ENCODE data around the gene ISG20.

ISG20 gene

DNA sequence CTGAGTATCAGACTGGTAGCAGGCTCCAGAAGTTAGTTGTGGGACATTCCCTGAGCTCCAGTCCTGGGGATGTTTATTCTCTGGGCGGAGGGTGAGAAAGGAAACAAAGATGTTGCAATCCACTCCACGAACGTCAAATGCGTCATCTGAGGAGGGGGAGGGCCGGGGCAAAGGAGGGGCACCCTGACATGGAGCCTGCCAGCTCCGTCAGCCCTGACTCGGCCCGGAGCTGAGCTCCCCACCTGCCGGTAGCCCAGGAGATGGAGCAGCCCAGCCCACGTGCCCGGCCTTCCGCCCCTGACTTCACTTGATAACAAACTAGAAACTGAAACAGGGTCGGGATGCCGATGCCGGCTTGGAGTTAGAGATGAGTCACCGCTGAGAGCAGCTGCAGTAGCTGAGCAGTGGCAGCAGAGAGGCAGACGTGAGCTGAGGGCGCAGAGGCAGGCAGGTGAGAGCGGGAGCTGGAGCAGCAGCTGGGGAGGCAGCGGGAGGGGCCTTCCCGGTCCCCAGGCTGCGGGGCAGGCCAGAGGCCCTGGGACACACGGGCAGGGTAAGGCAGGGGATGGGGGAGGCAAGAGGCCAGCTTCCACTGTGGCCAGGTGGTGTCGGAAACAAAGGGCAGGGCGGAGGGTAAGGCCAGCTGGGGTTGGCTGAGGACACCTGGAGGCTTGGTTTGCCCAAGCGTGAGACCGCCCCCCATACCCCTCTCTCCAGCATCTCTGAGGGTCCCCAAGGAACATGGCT lies at the start of gene ISG20:
ISG20 (plus strand) TSS at position 391 of the 747 bp plus-strand sequence; CDS start at position 742, 351 bp downstream.
- peak; percentile 81 to 94 for DNase-seq (ENCODE audit: low read depth in 2 of 2)

DNA sequence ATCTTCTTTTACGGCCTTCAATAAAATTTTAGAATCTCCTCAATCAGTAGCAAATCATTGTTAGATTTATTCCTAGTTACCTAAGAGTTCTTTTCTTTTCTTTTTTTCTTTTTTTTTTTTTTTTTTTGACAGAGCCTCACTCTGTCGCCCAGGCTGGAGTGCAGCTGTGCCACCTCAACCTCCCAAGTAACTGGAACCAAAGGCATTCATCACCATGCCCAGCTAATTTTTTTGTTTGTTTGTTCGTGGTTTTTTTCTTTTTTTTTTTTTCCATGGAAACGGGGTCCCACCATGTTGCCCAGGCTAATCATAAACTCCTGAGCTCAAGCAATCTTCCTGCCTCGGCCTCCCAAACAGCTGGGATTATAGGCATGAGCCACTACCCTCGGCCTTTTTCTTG lies 48.1 kb upstream of the ISG20 start:
- no peak for DNase-seq (ENCODE audit: low read depth in 2 of 2)

DNA sequence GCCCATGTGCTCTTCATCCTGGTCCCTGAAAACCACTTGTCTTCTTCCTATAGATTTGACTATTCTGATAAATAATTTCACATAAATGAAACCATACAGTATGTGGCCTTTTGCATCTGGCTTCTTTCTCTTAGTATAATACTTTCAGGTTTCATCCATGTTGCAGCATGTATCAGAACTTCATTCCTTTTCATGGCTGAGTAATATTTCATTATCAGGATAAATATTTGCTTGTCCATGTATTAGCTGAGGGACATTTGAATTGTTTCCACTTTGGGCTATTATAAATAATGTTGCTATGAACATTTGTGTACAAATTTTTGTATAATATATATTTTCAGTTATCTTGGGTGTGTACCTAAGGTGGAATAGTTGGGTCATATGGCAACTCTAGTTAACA lies 47.4 kb upstream of the ISG20 start:
- no peak for DNase-seq (ENCODE audit: low read depth in 2 of 2)

DNA sequence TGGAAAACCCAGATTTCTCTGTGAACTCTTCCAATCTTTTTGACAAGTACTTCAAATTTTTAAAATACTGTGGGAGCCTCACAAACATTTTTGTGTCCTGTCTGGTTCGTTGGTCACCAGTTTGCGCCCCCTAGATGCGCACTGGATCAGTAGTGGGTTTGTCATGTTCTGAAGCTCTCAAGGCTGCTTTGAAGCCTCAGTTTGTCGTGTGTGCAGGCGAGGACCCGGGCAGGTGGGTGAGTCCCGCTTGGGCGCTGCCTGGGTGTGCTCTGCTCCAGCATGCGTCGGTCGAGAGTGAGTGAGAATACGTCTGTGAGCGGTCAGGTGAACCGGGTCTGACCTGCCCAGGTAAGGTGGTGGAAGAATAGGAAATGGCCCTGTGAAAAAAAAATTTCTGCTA lies 34.9 kb upstream of the ISG20 start:
- DNase-seq (ENCODE audit: low read depth in 2 of 2), result no peak

DNA sequence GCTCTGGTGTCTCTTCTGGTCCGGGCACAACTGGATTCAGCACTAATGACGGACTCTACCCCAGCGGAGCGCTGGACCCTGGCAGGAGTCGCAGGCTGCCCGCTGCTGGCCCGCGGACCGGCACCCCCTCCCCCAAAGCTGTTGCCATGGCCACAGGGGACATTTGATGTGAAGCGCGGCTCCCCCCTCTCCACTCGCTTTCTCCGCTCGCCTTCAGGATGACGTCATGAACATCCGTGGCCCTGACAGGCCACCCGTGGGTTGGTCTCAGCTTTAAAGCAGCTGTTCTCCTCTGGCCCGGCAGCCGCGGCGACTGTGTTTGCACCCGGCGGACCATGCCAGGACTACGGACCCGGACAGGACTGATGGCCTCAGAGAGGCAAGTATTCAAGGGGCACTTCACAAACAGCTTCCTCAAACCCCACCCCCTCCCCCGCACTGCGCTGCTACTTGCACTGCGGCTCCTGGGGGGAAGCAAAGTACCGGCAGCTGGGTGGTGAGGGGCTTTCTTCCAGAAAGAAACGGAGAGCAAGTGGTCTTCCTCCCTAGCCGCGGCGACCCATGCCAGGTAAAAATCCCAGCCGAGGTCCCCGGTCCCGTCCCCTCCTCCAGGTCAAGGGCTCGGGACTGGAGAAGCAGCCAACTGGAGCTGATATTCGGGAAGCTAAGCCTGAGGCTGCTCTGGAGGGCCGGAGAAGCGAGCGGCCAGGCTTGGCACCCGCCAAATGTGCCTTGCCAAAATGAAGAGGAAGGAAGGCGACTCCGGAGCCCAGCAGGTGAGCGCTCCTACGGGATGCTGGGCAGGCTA lies 34.2 kb upstream of the ISG20 start:
- DNase-seq (ENCODE audit: low read depth in 2 of 2), result no peak

DNA sequence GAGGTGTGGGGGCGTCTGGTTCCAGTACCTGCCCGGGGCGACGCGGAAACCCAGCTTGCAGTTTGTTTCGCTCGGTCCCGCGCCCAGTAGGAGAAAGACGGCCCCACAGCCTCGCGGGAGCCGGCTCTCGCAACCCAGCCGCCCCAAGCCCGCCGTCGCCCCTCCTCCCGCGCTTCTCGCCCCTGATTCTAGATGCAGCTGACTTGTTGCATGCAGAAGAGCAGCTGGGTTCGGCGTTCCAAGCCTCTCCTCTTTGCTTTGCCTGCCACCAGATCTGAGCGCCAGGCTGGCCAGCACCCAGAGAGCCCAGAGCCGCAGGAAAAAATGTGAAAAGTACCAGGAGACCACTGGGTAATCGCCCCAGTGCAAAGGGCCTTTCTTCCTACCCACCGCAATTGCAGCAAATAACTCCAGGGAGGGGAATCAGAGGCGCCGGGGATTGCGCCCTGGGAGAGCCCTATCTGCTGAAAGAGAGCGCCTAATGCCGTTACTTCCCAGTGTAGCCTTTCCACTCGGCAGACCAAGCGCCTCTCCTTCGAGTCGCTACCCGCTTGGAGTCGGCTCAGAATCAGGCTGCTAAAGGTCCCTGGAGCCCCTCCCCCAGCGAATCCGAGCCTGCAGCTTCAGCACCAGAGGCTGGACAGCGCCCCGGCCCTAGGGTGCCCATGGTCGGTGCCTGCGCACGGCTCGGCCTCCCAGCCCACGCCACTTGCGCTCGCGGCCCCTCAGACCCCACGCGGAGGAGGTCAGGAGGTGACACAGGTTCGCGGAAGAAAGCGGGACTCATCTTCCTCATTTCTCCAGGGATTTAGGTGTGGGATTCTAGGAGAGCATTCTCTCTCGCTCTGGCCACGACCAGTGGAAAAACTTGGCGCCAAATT lies 33.4 kb upstream of the ISG20 start:
- peak in 1 of 2 donors; percentile 39 for DNase-seq (ENCODE audit: low read depth in 2 of 2)

DNA sequence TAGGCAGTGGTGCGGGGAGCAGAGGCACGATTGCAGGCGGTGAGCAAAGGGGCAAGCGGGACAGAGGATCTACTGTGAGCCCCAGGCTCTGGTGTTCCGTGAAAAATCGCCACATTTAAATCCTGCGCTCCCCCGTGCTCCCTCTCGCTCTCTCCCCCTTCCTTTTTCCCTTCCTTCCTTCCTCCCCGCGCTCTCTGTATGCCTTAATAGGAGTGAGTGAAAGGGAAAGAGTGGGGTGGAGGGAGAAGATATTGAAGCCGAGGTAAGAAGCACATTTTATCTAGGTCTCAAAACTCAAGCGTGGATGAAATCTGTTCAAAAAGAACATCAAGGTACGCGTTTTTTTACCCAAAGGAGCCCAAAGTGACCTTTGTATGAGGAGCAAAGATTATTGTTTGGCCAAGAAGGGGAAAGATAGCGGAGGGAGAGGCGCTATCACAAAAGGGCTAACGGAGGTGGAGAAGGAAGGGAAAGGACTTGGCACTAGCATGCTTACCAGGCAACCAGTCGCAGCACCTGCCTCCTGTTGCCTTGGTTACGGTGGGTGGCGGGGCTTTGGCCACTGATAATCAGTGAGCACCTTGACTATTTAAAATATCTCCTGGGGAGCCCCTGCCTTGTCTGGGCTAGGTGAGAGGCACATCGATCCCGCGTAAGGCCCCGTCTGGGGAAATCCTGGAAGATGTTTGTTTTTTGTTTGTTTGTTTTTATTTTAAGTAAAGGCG lies 32.6 kb upstream of the ISG20 start:
- no peak for DNase-seq (ENCODE audit: low read depth in 2 of 2)

DNA sequence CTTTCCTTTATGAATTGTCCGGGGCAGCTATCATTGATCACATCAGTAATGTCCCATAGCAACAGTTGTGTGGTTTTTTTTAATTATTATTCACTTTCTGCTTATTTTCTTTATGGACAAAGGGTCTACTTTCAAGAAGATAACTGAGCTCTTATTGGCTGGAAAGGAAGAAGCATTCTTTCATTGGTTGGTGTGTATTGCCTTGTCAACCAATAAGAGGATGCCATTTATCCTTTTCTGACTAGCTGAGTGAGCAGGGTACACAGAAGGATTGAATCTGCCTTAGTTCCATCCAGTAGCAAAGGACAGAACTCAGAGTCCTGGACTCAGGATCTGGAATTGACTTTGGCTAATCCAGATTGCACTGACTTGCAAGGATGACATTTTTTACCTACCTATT lies 30.9 kb upstream of the ISG20 start:
- no peak for DNase-seq (ENCODE audit: low read depth in 2 of 2)

DNA sequence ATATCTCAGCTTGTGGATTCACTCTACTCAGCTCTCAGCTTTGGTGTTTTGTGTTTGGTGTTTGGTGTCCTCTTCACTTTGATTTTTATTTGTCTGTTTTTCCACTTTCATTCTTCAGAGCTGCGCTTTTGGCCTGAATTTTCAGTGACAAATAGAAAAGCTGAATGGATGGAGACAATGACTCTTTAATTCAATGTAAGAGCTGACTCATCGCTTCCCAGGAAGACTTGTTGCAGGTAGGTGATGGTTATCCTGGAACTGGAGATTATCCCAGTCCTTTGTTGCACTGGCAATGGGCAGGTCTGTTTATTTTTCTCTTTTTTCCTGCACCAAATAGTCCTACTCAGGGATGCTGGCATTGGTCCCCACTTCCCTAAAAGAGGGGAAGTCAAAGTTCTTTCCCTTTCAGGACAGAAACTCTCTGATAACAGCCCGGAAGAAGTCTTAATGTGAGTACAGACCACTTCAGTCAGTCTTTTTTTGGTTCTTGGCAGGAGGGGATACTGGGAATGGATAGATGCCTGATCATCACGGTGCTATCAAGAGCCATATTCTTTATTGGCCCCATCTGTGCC lies 30.1 kb upstream of the ISG20 start:
- no peak for DNase-seq (ENCODE audit: low read depth in 2 of 2)

DNA sequence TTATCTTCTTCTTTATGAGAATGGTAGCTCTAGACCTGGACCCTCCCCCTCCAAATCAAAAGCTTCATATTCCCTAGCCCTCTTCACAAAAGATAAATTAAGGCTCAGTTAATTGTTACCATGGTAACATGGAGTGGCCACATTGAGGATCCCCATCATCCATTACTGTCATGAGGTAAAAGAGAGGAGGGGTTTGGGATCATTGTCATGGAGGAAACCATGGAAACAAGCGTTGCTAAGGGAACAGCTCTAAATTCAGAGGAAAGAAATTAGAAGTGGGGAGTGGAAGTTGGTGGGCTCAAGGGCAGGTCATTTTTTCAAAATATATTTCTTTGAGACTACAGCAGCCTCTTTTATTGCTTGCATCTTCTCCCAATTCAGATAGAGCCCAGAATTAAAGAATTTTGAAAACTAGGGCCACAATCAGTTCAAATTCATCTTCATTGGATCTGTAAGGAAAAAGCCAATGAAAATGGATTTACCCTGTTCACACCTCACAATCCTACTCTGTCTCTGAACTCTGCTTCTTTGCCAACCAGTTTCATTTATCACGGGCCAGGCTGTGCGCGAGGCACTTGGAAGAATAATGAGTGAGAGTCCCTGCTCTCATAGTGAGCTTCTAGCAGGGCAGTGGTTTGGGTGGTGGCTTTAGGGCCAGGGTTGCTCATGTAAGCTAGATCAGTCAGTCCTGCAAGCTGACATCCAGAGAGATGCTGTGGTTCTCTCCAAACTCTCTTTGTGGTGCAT lies 29.3 kb upstream of the ISG20 start:
- DNase-seq (ENCODE audit: low read depth in 2 of 2), result no peak

DNA sequence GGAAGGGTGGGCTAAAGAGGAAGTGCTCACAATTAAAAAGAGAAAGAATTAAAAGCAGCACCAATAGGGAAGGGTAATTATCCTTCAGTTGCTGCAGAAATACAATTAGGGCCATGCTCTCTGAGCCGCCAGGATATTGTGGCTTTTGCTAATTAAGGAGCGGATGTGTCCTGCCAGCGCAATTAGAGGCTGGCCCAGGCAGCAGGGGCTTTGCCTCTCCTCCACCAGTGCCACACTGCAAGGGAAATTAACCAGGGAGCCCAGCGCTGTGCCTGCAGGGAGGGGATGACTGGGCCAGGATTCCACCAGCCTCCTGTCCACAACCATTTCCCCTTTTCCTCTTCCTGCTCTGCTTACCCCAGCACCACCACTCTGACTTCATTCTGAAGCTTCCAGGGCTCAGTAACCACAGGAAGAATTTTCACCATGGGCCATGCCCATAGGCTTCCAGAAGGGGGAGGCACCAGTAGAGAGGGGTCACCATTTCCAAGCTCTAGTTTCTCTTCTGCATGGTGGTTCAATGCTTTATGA lies 28.1 kb upstream of the ISG20 start:
- DNase-seq (ENCODE audit: low read depth in 2 of 2), result no peak

DNA sequence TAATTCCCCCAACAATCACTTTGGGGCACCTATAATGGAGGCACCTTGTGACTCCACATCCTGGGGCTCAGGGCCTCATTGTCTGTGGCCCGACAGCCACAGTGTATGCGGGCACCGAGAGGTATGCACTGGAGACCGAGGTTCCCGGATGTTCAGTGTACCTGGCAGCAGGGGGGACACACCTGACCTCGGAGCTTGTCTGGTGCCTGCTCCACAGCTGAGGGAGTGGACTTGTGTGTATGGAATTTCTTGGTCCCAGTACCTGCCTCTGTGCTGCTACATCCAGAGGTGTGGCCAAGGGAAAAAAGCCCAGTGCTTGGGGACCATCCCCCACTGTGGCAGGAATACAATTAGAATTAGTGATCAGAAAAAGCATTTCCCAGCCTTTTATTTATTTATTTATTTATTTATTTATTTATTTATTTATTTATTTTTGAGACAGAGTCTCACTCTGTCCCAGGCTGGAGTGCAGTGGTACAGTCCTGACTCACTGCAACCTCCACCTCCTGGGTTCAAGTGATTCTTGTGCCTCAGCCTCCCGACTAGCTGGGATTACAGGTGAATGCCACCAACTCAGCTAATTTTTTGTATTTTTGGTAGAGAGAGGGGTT lies 26.5 kb upstream of the ISG20 start:
- no peak for DNase-seq (ENCODE audit: low read depth in 2 of 2)

DNA sequence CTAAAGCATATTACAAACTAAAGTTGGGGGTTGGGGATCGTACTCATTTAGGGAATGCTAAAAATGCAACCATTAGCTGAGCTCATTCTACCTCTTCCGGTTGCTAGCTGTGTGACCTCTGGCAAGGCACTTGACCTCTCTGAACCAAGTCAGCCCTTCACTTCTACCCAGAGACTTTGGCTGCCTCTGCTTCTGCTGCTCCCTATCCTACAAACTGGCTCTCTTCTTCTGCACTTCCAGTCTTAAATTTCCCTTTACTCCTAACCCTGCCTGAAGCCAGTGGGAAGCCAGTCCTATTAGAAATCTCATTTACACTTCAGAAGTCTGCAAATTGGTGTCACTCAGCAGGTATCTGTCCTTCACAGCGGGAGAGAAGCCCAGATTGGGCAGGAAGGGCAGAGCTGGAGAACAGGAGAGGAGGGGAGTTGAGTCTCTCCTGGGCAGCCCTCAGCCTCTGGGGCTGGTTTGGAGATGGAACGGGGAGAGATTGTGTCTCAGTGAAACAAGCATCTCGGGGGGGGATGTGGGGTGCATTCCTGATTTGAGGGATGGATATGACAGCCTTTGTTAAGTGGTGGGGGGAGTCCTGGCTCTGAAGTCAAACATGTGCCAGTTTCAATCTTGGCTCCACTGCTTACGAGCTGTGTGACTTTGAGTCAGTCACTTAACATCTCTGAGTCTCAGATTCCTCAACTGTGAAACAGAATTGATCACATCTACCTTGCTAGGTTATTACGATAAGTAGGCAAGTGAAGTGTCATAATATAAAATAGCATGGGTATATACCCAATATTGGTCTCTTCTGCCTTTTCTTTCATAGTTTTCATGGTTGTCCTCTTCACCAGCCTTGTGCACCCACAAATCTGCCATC lies 25.5 kb upstream of the ISG20 start:
- DNase-seq (ENCODE audit: low read depth in 2 of 2), result no peak

DNA sequence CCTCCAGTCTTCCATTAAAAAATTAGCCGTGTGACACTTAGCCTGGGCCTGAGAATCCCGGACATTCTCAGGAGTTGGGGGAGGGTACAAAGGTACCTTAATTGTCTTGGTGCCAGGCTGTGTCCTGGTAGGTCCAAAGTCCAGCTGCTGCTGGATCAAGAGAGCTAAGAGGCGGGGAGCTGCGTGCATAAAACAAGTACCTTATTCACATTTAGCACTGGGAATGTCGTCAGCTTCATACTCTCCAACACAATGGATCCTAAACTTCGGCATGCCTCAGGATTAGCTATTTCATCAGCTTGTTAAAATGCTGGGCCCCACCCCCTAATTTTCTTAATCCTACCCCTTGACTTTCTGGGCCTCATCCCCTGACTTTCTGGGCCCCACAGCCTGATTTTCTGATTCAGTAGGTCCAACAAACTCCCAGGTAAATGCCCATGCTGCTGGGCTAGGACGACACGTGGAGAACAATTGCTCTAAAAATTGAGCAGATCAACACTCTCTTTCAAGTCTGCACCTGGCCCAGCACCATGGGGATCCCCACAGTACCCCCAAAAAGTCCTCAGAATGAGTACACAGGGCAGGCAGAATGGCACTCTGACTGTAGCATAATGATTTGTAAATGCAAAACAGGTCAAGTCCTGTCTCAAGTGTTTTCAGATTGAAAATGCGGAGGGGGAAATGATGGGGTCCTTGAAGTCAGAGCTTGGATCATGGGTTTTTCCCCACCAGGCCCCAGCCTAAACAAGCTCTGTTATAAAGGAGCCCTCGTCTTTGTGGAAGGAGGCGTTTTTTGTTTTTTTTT lies 23.3 kb upstream of the ISG20 start:
- DNase-seq (ENCODE audit: low read depth in 2 of 2), result no peak

DNA sequence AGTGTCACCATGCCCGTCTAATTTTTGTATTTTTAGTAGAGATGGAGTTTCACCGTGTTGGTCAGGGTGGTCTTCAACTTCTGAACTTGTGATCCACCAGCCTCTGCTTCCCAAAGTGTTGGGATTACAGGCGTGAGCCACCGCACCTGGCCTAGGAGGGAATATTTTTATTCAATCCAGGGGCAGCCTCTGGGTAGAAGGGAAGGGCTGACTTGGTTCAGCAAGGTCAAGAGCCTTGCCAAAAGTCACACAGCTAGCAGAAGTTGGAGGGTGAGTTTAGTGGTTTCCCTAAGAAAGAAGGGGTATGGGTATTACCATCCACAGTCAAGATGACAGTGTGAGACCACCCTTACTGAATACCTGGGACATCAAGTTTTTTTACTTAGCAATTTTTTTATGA lies 22.6 kb upstream of the ISG20 start:
- DNase-seq (ENCODE audit: low read depth in 2 of 2), result no peak

DNA sequence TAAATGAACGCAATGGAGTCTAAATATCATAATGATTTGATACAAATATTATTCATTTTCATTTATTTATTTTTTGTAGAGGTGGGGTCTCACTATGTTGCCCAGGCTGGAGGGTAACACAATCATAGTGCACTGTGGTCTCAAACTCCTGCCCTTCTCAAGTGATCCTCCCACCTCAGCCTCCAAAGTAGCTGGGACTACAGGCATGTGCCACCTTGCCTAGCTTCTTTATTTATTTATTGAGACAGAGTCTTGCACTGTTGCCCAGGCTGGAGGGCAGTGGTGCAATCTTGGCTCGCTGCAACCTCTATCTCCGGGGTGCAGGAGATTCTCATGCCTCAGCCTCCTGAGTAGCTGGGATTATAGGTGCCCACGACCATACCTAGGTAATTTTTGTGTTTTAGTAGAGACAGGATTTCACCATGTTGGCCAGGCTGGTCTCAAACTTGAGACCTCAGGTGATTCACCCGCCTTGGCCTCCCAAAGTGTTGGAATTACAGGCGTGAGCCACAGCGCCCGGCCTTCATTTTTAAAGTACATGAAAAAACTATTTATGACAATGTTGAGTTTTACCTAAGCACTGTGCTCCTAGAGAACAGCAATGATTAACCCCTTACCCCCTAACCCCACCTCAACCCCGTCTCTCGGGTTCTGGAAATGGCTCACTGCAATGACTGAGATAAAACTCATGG lies 21.6 kb upstream of the ISG20 start:
- no peak for DNase-seq (ENCODE audit: low read depth in 2 of 2)

DNA sequence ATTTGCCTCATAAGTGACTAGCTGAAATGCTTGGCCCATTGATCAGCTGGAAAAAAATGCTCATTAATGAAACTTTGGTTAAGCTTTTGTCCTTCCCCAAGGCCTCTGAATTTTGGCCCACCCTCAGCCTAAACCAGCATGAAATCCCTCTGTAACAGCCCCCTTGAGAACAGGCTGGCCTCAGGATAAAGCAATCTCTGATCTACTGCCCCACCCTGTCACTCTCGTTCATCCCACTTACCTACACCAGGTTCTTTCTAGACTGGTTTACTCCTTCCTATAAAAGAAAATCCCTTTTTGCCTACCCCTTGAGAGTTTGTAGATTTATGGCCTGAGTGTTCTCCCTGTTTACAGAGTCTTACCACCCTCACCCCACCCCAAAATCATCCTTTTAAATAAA lies 21.0 kb upstream of the ISG20 start:
- no peak for DNase-seq (ENCODE audit: low read depth in 2 of 2)
